Measurements from ENCODE around the gene ANKRD13B.

- TF ChIP-seq CTCF (IDR thresholded peaks at IDR 0.05) (no peak), ZFX (IDR thresholded peaks at IDR 0.05; ENCODE audit: borderline replicate concordance) (no peak)
Observed at GRCh38 chr17:29659155-29659554, 66.2 kb downstream of the ANKRD13B start.
